Inferior parietal cortex (tissue), 1 donor: ENCODE data around the gene ATP5ME.
"Not testable (repeated sequence)": the region's sequence is repeated elsewhere in the genome, so short reads cannot be mapped to it uniquely, and the experiment has no call there.

Source experiments
- DNase-seq: peaks from one replicate; pipeline ENCODE4 v3.0.0-alpha.2; 2016; ENCODE audit errors: extremely low spot score

ATP5ME gene

GRCh38 chr4:705278-706082, 31.4 kb upstream of the ATP5ME start, which contains the start of gene PCGF3:
TSS of gene PCGF3 (plus strand) at chr4:705832. CDS start at chr4:733681, 27,849 bp downstream.
- peak; percentile 92 for DNase-seq

- DNase-seq: no peak
Observed at GRCh38 chr4:704971-705277, 30.8 kb upstream of the ATP5ME start.

- no peak for DNase-seq
Observed at GRCh38 chr4:704198-704891, 30.3 kb upstream of the ATP5ME start.

- DNase-seq: no peak
Observed at GRCh38 chr4:703336-704197, 29.5 kb upstream of the ATP5ME start.

- DNase-seq: no peak
Observed at GRCh38 chr4:702618-703048, 28.6 kb upstream of the ATP5ME start.

- DNase-seq: no peak
Observed at GRCh38 chr4:700587-701264, 26.6 kb upstream of the ATP5ME start.

- no peak for DNase-seq
Observed at GRCh38 chr4:699816-700580, 25.9 kb upstream of the ATP5ME start.

GRCh38 chr4:694341-694940, 20.4 kb upstream of the ATP5ME start:
- not testable (repeated sequence) for DNase-seq

- no peak for DNase-seq
Observed at GRCh38 chr4:692771-693554, 18.9 kb upstream of the ATP5ME start.

- DNase-seq: no peak
Observed at GRCh38 chr4:689723-690122, 15.6 kb upstream of the ATP5ME start.

GRCh38 chr4:688854-689681, 15.0 kb upstream of the ATP5ME start, which contains the start of gene SLC49A3:
TSS of gene SLC49A3 (minus strand) at chr4:689151. CDS start at chr4:689127, 24 bp downstream.
- no peak for DNase-seq

- no peak for DNase-seq
Observed at GRCh38 chr4:687971-688853, 14.1 kb upstream of the ATP5ME start.

GRCh38 chr4:687048-687970, 13.2 kb upstream of the ATP5ME start:
- peak; percentile 20 for DNase-seq

- no peak for DNase-seq
Observed at GRCh38 chr4:686413-687040, 12.5 kb upstream of the ATP5ME start.

GRCh38 chr4:685679-686412, 11.8 kb upstream of the ATP5ME start:
- DNase-seq: no peak
